GM08714 (cell line): ENCODE data around the gene SSBP3.

ENCODE experiments used
- H3K4me3 ChIP-seq: fragments of 200-500 bp; sonication (Bioruptor generic); 2 replicates; pipeline ENCODE4 v1.5.1; 2014; ENCODE audit warnings: mild to moderate bottlenecking, low read length, inconsistent platforms
- ZNF274 ChIP-seq: IDR thresholded peaks from 2 replicates; pipeline ENCODE4 v1.6.1; 2012; ENCODE audit warnings: mild to moderate bottlenecking, low read depth, low read length

The SSBP3 gene

DNA sequence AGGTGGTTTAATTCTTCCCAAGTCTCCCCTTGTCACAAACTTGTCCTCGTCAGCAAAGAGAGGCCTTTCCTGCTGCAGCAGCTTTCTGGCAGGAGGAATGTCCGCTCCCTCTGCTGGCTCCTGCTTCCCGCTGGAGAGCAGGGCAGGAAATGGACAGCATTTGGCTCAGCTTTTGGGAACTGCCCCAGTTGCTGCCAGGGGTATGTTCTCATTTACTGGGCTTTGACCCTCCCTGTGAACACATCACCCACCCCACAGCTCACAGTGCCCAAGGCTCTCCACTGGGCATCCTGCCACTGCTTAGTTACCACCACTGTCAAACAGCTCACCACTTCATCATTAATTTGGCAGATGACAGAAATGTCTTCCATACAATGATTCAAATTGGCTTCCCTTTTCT, 130.8 kb downstream of the SSBP3 start:
- TF ChIP-seq ZNF274 = no peak
- H3K4me3 ChIP-seq = no peak overlapping the region

DNA sequence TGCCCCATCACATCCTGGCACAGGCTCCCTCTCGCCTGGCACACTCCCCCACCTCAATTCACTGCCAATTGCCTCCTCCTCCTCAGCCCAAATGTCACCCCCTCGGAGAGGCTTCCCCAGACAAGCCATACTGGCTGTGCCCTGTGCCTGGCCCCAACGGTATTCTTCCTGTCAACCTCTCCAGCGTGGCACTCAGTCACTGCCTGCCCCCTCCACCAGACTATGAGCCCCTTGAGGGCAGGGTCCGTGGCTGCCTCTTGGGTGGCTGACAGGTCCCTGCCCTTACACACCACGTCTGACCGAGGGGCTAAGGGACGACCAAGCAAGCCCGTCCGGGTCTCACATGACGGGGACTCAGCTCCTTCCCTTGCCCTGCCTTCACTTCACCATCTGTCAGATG, 131.3 kb downstream of the SSBP3 start:
- TF ChIP-seq ZNF274 = no peak
- H3K4me3 ChIP-seq = no peak overlapping the region

DNA sequence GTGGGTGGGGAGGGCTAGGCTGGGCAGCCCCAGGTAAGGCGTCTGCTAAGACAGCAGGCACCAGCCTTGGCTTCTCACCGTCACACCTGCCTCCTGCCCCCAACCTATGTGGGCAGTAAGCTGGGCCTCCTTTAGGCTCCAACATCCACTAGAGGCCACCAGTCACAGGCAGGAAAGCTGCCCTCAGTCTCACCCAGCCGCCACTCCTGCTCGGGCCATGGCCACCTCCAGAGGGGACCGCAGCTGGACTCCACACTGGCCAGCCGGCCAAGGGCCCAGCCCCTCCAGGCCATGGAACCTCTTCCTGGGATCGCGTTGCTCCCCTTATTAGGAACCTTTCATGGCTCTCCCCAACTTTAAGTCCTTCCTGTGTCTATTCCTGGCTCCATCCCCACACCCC, 131.7 kb downstream of the SSBP3 start:
- H3K4me3 ChIP-seq = no peak overlapping the region
- TF ChIP-seq ZNF274 = no peak

DNA sequence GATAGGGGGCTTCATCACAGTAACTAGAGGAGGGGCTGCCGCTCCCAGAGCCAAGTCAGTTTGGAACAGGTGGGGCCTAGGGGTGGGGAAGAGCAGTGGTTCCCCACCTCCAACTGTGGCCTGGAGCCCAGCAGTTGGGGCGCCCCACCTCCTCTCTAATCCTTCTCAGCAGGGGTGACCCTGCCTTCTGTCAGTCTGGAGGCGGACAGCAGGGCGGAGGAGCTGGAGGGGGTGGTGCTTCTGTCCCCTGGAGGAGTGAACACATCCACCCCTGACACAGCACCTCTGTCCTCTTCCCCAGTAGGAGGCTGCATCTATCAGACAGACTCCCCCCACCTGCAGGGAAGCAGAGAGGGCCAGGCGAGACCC, 132.4 kb downstream of the SSBP3 start:
- no peak for TF ChIP-seq ZNF274
- H3K4me3 ChIP-seq = no peak overlapping the region

DNA sequence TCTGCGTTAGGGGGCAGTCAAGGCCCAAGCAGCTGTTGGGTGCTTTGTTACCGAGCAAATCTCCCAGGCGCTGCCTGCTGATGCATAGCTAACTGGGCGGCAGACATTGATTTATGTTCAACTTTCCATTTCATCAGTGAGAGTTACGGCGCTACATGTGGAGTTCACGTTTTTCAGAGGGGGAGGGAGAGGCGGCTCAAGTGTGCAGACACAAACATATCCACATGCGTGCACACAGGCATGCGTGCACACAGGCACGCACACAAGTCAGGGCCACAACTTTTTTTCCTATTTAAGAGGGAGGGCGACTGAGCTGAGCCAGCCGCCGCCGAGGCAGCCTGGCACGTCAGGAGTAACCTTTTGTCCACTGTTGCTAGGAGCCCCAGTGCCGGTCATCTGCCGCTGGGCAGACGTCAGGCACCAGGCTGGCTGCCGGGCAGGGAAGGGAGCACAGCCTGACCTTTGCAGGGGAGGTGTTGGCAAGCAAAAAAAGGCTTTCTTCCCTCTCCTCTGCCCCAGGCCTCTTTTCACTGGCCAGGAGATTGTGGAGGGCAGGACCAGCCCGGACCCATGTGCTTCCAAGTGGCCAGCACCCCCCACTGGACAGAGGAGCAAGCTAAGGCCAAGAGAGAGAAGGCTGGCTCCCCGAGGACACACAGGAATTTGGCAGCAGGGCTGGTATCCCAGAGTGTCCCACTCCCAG, 133.0 kb downstream of the SSBP3 start:
- no peak for TF ChIP-seq ZNF274
- no peak overlapping the region for H3K4me3 ChIP-seq

DNA sequence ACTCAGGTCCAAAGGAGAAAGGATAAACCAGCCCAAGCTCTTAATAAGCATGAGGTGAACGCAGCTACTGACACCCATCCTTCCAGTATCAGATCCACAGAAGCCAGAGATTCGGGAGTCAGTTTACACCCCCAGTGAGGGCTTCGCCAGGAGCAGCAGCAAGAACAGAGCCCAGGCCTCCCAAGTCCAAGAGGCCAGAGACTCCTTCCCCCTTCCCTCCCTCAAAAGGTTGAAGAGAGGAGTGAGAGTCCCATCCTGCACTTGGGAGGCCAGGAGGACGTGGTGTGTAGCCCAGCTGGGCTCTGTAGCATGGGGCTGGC, 133.5 kb downstream of the SSBP3 start:
- no peak for TF ChIP-seq ZNF274
- H3K4me3 ChIP-seq = no peak overlapping the region

DNA sequence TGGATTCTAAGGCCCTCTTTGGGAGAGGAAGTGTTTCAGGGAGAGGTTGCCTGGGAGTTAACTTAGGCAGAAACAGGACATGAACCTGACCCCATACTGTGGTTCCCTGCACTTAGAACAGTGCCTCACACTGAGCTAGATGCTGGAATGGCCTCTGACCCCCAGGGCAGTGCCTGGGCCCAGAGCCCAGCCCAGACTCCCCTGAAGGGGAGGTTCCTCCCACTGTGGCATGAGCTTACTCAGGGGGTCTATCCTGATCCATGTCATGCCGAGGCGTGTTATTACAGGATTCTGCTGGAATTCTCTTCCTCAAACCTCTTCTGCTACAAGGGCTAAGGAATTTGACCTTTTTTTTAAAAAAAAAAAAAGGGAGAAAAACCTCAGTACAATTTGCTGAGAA, 134.1 kb downstream of the SSBP3 start:
- TF ChIP-seq ZNF274 = no peak
- H3K4me3 ChIP-seq = no peak overlapping the region

DNA sequence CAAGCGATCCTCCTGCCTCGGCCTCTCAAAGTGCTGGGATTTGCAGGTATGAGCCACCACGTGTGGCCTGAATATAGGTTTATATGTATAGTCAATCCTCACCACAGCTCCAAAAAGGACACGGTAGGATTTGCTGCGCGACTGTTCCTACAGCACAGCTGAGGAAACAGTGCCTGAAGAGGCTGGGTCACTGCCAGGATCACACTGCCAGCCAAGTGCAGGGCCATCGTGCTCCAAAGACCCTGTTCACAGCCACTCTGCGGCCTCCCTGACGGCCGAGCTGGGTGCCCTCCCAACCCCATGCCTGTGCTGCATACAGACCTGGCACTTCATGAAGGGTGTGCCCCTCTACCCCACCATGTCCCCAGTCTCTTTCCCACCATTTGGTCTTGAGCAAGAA, 134.9 kb downstream of the SSBP3 start:
- H3K4me3 ChIP-seq = no peak overlapping the region
- TF ChIP-seq ZNF274 = no peak

DNA sequence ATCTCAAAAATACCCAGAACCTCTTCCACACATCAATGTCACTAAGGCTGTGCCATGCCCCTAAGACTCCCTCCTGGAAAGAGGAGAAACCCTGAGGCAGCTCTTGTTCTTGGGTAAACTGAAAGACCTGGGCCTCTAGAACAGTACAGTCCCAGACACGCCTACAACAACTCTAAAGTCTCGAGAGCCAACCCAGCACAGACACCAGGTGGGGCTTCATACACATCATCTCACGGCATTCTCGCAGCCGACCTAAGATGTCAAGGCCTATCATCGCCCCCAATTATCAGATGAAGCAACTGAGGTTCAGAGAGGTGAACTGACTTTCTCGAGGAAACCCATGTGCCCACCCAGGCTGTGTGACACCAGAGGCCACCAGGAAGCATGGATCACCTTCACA, 135.7 kb downstream of the SSBP3 start:
- no peak for TF ChIP-seq ZNF274
- no peak overlapping the region for H3K4me3 ChIP-seq

DNA sequence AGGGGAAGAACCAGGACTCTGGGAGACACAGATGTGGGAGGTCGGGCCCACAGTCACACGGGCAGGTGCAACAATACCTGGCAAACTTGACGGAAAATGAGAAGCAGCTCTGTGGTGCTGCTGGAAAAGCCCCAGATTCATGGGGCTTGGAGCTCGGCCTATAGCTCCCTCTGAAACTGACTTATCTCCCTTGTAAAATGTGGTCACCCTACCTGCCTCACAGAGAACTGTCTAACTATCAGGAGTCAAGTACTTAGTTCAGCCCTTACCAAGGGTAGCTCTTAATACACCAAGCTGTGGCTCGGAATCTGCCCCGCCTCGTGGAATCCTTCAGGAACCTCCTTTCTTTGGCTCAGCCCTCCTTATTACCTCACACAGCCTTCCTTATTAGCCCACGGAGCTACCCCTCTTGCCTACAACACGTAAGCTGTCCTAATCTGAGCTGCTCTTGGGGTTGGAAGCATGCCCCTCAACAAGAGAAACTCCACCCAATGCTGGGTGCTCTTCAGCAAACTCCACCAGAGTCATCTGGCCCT, 137.4 kb downstream of the SSBP3 start:
- no peak for TF ChIP-seq ZNF274
- no peak overlapping the region for H3K4me3 ChIP-seq

DNA sequence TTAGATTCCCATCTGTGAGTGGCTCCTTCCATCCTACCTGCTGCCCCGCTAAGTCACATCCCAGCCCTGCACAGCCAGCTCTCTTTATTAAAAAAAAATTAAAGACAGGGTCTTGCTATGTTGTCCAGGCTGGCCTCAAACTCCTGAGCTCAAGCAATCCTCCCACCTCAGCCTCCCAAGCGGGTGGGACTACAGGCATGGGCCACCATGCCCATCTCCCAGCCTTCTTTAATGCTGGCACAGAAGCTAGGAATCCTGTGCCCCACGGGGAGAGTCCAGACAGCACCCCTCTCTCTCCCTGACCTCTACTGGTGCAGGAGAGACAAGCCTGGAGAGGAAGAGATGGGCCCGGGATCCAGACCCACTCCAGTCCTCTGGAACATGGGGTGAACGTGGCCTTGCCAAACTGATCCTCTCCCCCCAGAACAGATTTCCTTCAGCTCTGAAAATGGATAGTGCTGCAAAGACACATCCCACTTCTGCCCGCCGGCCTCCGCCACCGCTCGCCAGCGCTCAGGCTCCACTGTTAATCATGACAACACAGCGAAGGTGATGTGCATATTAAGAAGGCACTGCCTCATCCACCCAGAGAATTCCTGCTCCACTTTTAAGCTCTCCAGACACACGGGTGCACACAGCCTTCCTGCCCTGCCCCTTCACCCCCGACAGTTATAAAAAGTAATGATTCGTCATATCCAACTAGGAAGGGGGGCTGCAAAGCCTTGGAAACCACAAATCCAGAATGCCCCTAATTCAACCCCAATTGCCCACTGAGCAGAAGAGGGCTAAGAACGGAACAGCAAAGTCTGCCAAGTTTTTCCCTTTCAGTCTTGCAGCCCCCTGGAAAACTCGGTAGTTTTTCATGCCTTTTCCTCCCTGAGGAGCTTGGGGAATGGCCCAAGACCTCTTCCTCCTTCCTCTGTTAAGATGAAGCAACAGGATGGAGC, 138.1 kb downstream of the SSBP3 start:
- TF ChIP-seq ZNF274 = no peak
- H3K4me3 ChIP-seq = no peak overlapping the region

DNA sequence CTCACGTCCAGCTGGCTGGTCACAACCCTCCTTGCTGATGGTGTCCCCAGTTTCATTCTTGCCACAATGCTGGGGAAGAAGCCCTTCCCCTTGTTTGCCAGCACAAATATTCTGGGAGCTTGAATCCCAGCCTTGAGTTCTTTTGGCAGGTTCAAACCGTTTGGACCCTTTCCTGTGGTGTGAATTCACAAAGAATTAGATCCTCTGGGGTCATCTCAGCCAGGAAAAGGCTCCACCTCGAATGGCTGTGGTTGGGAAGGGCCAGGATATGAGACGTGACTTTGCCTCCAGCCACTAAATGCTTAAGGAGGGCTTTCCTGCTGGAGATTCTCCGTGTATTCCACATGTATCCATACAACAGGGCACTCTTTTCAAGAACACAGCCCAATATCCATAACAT, 139.3 kb downstream of the SSBP3 start:
- TF ChIP-seq ZNF274 = no peak
- H3K4me3 ChIP-seq = no peak overlapping the region

DNA sequence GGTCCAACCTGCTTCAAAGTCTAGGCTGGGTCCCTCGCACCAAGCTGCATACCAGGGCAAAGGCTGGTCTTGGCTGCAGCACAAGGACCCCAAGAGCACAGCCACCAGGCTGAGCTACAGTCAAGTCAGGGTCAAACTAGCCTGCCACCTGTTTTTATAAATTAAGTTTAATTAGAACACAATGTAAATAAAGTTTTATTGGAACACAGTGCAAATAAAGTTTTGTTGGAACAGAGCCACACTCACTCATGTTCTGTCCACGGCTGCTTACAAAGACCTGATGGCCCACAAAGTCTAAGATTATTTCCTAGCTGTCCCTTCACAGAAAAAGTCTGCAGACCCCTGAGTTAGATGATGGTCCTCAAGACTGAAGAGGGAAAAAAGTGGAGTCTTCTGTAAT, 140.0 kb downstream of the SSBP3 start:
- H3K4me3 ChIP-seq = no peak overlapping the region
- TF ChIP-seq ZNF274 = no peak

DNA sequence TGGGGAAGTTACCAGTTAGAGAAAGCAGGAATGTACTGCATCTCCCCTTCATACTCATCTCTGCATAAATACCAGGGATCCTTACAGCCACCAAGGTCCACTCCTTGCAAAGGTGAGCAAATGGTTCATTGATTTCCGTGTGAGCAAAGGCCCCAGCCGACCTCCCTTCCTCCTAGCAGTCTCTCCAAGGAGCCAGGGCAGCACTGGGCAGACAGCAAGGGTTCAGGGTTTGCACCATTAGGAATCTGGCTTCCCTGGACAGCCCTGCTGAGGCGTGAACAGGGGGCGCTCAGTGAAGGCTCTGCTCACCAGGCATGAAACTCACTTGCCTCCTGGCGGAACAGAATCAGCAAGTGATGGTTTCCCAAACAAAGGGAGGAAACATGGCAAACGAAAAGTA, 140.5 kb downstream of the SSBP3 start:
- TF ChIP-seq ZNF274 = no peak

DNA sequence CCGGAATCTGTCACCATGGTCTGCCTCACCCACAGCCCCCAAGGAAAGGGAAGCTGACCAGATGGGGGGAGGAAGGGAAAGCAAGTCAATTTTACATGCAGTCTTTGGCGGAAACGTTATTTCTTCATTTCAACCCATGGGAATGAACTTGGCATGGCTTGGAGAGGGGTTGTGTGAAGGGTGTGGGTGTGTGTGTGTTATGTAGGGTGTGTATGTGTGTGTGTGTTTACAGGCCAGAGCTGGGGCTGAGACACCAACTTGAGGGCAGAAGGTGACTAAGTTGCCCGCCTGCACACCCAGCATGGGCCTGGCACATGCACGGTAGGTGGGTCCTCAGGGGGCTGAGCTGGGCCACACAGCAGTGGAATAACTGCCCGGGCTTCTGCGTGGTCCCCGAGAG, 141.1 kb downstream of the SSBP3 start:
- H3K4me3 ChIP-seq = no peak overlapping the region
- no peak for TF ChIP-seq ZNF274

More for the DNA sequence above, 140.5 kb downstream of the SSBP3 start:
- no peak overlapping the region for H3K4me3 ChIP-seq
